Activated T-cell treated with anti-CD3 and anti-CD28 coated beads, Interleukin-2, amount 50 U/mL, for 1 hour (primary cell): Measurements from ENCODE around the gene ZDHHC22.
"Not testable (repeated sequence)": the region's sequence is repeated elsewhere in the genome, so short reads cannot be mapped to it uniquely, and the experiment has no call there.

ENCODE experiments used
- DNase-seq: peaks from one replicate; pipeline ENCODE4 v3.0.0-alpha.2; 2020

The ZDHHC22 gene

GRCh38 chr14:77141214-77142004 lies at the start of gene ZDHHC22:
TSS of gene ZDHHC22 (minus strand) at chr14:77141791. CDS start at chr14:77139738, 2,053 bp downstream.
- no peak for DNase-seq

- DNase-seq, result no peak
These were observed 49.4 kb upstream of the ZDHHC22 start for GRCh38 chr14:77190977-77191376.

- no peak for DNase-seq
These were observed 47.9 kb upstream of the ZDHHC22 start for GRCh38 chr14:77189479-77189878.

- no peak for DNase-seq
These were observed 46.0 kb upstream of the ZDHHC22 start for GRCh38 chr14:77187649-77188012.

- DNase-seq, result no peak
These were observed 45.5 kb upstream of the ZDHHC22 start for GRCh38 chr14:77186911-77187648.

GRCh38 chr14:77185093-77185465 lies 43.5 kb upstream of the ZDHHC22 start:
- DNase-seq, result no peak

GRCh38 chr14:77184396-77185092 lies 43.0 kb upstream of the ZDHHC22 start:
- no peak for DNase-seq

- no peak for DNase-seq
These were observed 42.3 kb upstream of the ZDHHC22 start for GRCh38 chr14:77183896-77184295.

- DNase-seq, result peak; percentile 56
These were observed 40.2 kb upstream of the ZDHHC22 start, which contains the start of gene TMEM63C for GRCh38 chr14:77181603-77182437. TSS of gene TMEM63C (plus strand) at chr14:77181798. CDS start at chr14:77218814, 37,016 bp downstream.

- DNase-seq, result no peak
These were observed 39.4 kb upstream of the ZDHHC22 start for GRCh38 chr14:77180726-77181602.

- DNase-seq, result no peak
These were observed 37.1 kb upstream of the ZDHHC22 start for GRCh38 chr14:77178656-77179055.

GRCh38 chr14:77177702-77178101 lies 36.1 kb upstream of the ZDHHC22 start:
- DNase-seq, result no peak

- no peak for DNase-seq
These were observed 34.3 kb upstream of the ZDHHC22 start for GRCh38 chr14:77175843-77176242.

GRCh38 chr14:77173911-77174617 lies 32.5 kb upstream of the ZDHHC22 start:
- not testable (repeated sequence) for DNase-seq

- no peak for DNase-seq
These were observed 31.3 kb upstream of the ZDHHC22 start for GRCh38 chr14:77172916-77173315.

GRCh38 chr14:77170045-77170444 lies 28.5 kb upstream of the ZDHHC22 start:
- DNase-seq, result no peak

- no peak for DNase-seq
These were observed 19.4 kb upstream of the ZDHHC22 start for GRCh38 chr14:77161011-77161410.

- no peak for DNase-seq
These were observed 17.3 kb upstream of the ZDHHC22 start for GRCh38 chr14:77158882-77159255.

- no peak for DNase-seq
These were observed 16.7 kb upstream of the ZDHHC22 start for GRCh38 chr14:77158175-77158881.

- no peak for DNase-seq
These were observed 16.1 kb upstream of the ZDHHC22 start for GRCh38 chr14:77157740-77158139.
